Astrocyte (in vitro differentiated cells and primary cell): Measurements from ENCODE around the gene DNAH14. TPM values are rescaled to one million over a fixed set of nuclear protein-coding genes. Genes with fewer than 3 reads are reported as not detected.
"Not testable (repeated sequence)": the region's sequence is repeated elsewhere in the genome, so short reads cannot be mapped to it uniquely, and the experiment has no call there.

Experiments used
- DNase-seq: peaks from one replicate; pipeline ENCODE4 v3.0.0-alpha.2; 2010; ENCODE audit warnings: low read depth
- FAIRE-seq: peaks from 2 replicates; lab custom pipeline; 2011; peaks lifted over from hg19 to GRCh38; lab: Jason Lieb, UNC
- H2AFZ ChIP-seq: 2 replicates; pipeline ENCODE4 v1.6.0; 2012; ENCODE audit warnings: low read depth, low read length, inconsistent platforms
- H3K27ac ChIP-seq: 2 replicates; pipeline ENCODE4 v1.5.1; 2011; ENCODE audit warnings: low read depth, low read length, inconsistent platforms
- H3K27me3 ChIP-seq: 2 replicates; pipeline ENCODE4 v1.6.0; 2011; ENCODE audit warnings: low read length, inconsistent platforms; ENCODE audit not compliant: insufficient read depth
- H3K36me3 ChIP-seq: 2 replicates; pipeline ENCODE4 v1.5.1; 2011; ENCODE audit warnings: low read length, inconsistent platforms; ENCODE audit not compliant: insufficient read depth
- H3K4me1 ChIP-seq: 2 replicates; pipeline ENCODE4 v1.5.1; 2011; ENCODE audit warnings: low read length, inconsistent platforms; ENCODE audit not compliant: insufficient read depth
- H3K4me2 ChIP-seq: 2 replicates; pipeline ENCODE4 v1.6.0; 2012; ENCODE audit warnings: low read length, inconsistent platforms
- H3K4me3 ChIP-seq: 2 replicates; pipeline ENCODE4 v1.5.1; 2011; ENCODE audit warnings: low read depth, mild to moderate bottlenecking, low read length, inconsistent platforms; ENCODE audit not compliant: insufficient read depth
- H3K79me2 ChIP-seq: 2 replicates; pipeline ENCODE4 v1.6.0; 2012; ENCODE audit warnings: mild to moderate bottlenecking, low read length, inconsistent platforms; ENCODE audit not compliant: insufficient read depth
- H3K9ac ChIP-seq: 2 replicates; pipeline ENCODE4 v1.6.0; 2012; ENCODE audit warnings: mild to moderate bottlenecking, low read length, inconsistent platforms
- H3K9me3 ChIP-seq: 2 replicates; pipeline ENCODE4 v1.5.1; 2012; ENCODE audit warnings: low read depth, mild to moderate bottlenecking, low read length, inconsistent platforms; ENCODE audit not compliant: insufficient read depth
- H4K20me1 ChIP-seq: 2 replicates; pipeline ENCODE4 v1.6.0; 2012; ENCODE audit warnings: low read length, inconsistent platforms; ENCODE audit not compliant: insufficient read depth
- H3K27ac Mint-ChIP-seq: one replicate; pipeline ENCODE4 v1.8.0; 2021; ENCODE audit warnings: mild to moderate bottlenecking, mixed read lengths; ENCODE audit not compliant: unreplicated experiment
- H3K27me3 Mint-ChIP-seq: one replicate; pipeline ENCODE4 v1.8.0; 2021; ENCODE audit warnings: low read depth, mixed read lengths; ENCODE audit not compliant: unreplicated experiment
- H3K36me3 Mint-ChIP-seq: one replicate; pipeline ENCODE4 v1.8.0; 2021; ENCODE audit warnings: low read depth, mixed read lengths; ENCODE audit not compliant: unreplicated experiment
- H3K4me1 Mint-ChIP-seq: one replicate; pipeline ENCODE4 v1.8.0; 2021; ENCODE audit warnings: low read depth, mixed read lengths; ENCODE audit not compliant: unreplicated experiment
- H3K4me3 Mint-ChIP-seq: one replicate; pipeline ENCODE4 v1.8.0; 2021; ENCODE audit warnings: mild to moderate bottlenecking, moderate library complexity, mixed read lengths; ENCODE audit not compliant: unreplicated experiment
- H3K9me3 Mint-ChIP-seq: one replicate; pipeline ENCODE4 v1.8.0; 2021; ENCODE audit warnings: mild to moderate bottlenecking, mixed read lengths; ENCODE audit not compliant: unreplicated experiment
- CTCF ChIP-seq: IDR thresholded peaks from 2 replicates; pipeline ENCODE4 v1.5.1; 2011; ENCODE audit warnings: low read depth, mild to moderate bottlenecking, inconsistent platforms, low read length, moderate library complexity; ENCODE audit not compliant: insufficient read depth
- EZH2 ChIP-seq: IDR thresholded peaks from 2 replicates; pipeline ENCODE4 v1.6.1; 2012; ENCODE audit warnings: mild to moderate bottlenecking, low read length, inconsistent platforms; ENCODE audit not compliant: insufficient read depth
- total RNA-seq: library from RNA; stranded (reverse); gene quantifications from 2 replicates; pipeline ENCODE4 v1.2.1, GENCODE V29; 2021

Gene DNAH14
- total RNA-seq, 1 donor from 2014 or later, result 21.2 TPM

DNA sequence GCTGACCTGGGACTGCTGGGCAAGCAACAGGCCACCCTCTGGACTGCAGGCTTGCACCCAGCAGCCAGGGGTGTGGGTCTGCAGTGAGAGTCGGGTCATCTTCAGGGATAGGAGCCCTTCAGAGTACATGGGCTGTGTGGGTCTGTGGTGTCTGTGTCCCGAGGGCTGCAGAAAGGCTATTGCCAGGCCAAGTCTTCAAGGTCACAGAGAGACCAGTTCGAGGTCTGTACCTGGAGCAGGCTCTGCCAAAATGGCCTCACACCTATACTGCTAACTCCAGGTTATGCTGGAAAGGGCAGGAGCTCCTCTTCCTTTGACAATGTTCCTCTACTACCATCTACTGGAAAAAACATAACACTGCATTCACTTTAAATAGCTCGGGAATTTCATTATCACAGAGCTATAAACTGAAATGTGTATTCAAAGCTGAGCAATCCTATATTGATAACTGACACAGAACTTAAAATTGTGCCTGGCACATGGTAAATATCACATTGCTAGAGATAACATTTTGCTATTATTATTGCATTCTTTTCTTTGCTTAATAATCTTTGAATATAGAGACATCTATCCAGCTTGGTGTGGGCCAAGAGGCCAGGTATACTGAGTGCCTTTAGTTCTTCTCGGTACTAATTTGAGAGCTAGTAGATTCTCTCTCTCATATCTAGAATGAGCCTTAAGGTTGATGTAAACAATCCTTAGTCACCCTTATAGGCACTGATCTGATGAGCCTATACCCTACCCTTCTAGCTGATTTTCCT lies 6.9 kb upstream of the DNAH14 start:
- Mint-ChIP-seq H3K9me3 (peaks cover 5% of the 10 kb centered on the region), H3K27me3 (peaks cover 6% of the 10 kb centered on the region), H3K36me3 (peaks cover 2% of the 10 kb centered on the region), H3K4me3 (no peak overlapping the region), H3K27ac (no peak overlapping the region), H3K4me1 (peaks cover 14% of the 10 kb centered on the region)
- H2AFZ ChIP-seq, result no peak overlapping the region
- no peaks in the 10 kb centered on the region for H3K36me3 ChIP-seq
- H3K9ac ChIP-seq, result no peak overlapping the region
- no peaks in the 10 kb centered on the region for H3K9me3 ChIP-seq
- no peak overlapping the region for H3K4me2 ChIP-seq
- H3K27me3 ChIP-seq, result no peaks in the 10 kb centered on the region
- H3K27ac ChIP-seq, result no peak overlapping the region
- no peak overlapping the region for H3K4me3 ChIP-seq
- no peaks in the 10 kb centered on the region for H3K79me2 ChIP-seq
- no peaks in the 10 kb centered on the region for H4K20me1 ChIP-seq
- peak; percentile 96 for FAIRE-seq
- DNase-seq, result peak; percentile 18
- H3K4me1 ChIP-seq, result no peaks in the 10 kb centered on the region
- TF ChIP-seq EZH2 (no peak), CTCF (peak; percentile 87)

- DNase-seq, result no peak
- no peak for FAIRE-seq
- Mint-ChIP-seq H3K36me3 (no peaks in the 10 kb centered on the region), H3K9me3 (no peaks in the 10 kb centered on the region), H3K4me1 (peaks cover 14% of the 10 kb centered on the region), H3K27me3 (no peaks in the 10 kb centered on the region), H3K4me3 (no peak overlapping the region), H3K27ac (no peak overlapping the region)
- H3K27ac ChIP-seq, result no peak overlapping the region
- no peaks in the 10 kb centered on the region for H3K4me1 ChIP-seq
- H3K9me3 ChIP-seq, result no peaks in the 10 kb centered on the region
- no peak overlapping the region for H3K4me2 ChIP-seq
- TF ChIP-seq EZH2 (no peak), CTCF (no peak)
- no peak overlapping the region for H2AFZ ChIP-seq
- H3K9ac ChIP-seq, result no peak overlapping the region
- H3K27me3 ChIP-seq, result no peaks in the 10 kb centered on the region
- no peaks in the 10 kb centered on the region for H3K79me2 ChIP-seq
- H3K4me3 ChIP-seq, result no peak overlapping the region
- no peaks in the 10 kb centered on the region for H3K36me3 ChIP-seq
- H4K20me1 ChIP-seq, result no peaks in the 10 kb centered on the region
Observed at GRCh38 chr1:224923726-224924125, 5.7 kb upstream of the DNAH14 start.

DNA sequence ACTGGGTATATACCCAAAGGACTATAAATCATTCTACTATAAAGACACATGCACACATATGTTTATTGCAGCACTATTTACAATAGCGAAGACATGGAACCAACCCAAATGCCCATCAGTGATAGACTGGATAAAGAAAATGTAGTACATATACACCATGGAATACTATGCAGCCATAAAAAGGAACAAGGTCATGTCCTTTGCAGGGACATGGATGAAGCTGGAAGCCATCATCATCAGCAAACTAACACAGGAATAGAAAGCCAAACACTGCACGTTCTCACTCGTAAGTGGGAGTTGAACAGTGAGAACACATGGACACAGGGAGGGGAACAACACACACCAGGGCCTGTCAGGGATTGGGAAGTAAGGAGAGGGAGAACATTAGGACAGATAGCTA lies 1.8 kb upstream of the DNAH14 start:
- H3K9me3 Mint-ChIP-seq, FAIRE-seq: not testable (repeated sequence)

More for the DNA sequence above, 1.8 kb upstream of the DNAH14 start:
- not testable (repeated sequence) for H3K27ac ChIP-seq, H3K4me1 Mint-ChIP-seq, H3K4me3 ChIP-seq, H4K20me1 ChIP-seq, H3K27me3 Mint-ChIP-seq, H2AFZ ChIP-seq, H3K27ac Mint-ChIP-seq, H3K9ac ChIP-seq, H3K36me3 ChIP-seq, H3K4me3 Mint-ChIP-seq, H3K27me3 ChIP-seq, H3K36me3 Mint-ChIP-seq, DNase-seq, H3K4me2 ChIP-seq, H3K9me3 ChIP-seq, H3K4me1 ChIP-seq
- H3K79me2 ChIP-seq, result peaks cover 21% of the 10 kb centered on the region
